HG02623 (cell line): Measurements from ENCODE around the gene TCF15.

ENCODE experiments used
- ATAC-seq: cut with Tn5 transposase; IDR thresholded peaks from one replicate; pipeline ENCODE4 v1.9.1; 2021; ENCODE audit warnings: moderate library complexity; ENCODE audit not compliant: unreplicated experiment

TCF15 gene

DNA sequence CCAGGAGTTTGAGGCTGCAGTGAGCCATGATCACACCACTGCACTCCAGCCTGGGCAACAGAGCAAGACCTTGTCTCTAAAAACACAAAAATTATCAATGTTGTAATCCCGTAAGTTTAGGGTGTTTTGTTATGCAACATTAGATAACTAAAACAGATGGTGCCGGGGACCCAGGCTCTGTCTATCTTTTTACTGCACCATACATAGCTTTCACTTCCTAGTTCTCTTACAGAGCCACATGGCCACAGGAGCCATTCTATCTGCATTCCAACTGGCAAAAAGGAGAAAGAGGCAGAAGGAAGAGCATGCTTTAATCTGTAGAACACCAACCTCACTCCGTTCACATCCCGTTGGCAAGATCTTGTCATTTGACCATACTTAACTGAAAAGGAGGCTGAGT, 5.4 kb upstream of the TCF15 start:
- ATAC-seq: no peak

DNA sequence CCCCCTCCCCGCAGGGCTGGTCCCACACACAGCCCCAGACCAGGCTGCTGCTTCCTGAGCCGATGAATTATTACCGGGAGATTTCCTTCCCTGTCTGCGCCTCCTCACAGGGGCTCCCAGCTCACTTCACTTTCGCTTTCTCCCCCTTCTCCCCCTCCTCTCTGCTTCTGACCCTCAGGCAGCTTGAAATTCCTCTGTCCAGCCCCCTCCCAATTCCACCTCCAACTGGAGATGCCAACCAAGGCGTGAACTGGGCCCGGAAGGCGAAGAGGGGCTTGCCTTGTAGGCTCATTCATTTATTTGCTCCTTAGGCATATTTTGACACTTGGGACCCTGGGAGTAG, 1.7 kb upstream of the TCF15 start:
- ATAC-seq: no peak

GRCh38 chr20:611047-611842, 1.1 kb upstream of the TCF15 start:
- ATAC-seq: no peak

- ATAC-seq: no peak
Measured at GRCh38 chr20:609371-609964, 641 bp downstream of the TCF15 start.

DNA sequence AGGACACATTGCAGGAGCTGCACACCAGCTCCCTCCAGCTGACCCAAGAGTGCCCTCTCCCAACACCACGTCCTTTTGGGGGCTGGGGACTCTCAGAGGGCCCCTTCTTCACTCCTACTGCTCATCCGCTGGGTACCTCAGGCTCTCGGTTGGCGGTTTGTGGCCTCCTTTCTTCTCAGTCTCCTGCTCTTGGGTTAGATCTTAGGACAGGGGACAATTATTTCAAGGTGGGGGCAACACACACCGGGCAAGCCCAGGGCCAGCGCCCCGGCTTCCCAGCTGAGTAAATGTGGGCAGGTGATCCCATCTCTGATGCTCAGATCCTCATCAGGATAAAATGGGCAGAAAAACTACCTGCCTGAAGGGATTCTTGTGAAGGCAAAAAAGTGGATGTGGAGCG, 1.1 kb downstream of the TCF15 start:
- no peak for ATAC-seq

GRCh38 chr20:607476-607875, 2.6 kb downstream of the TCF15 start:
- ATAC-seq: no peak

DNA sequence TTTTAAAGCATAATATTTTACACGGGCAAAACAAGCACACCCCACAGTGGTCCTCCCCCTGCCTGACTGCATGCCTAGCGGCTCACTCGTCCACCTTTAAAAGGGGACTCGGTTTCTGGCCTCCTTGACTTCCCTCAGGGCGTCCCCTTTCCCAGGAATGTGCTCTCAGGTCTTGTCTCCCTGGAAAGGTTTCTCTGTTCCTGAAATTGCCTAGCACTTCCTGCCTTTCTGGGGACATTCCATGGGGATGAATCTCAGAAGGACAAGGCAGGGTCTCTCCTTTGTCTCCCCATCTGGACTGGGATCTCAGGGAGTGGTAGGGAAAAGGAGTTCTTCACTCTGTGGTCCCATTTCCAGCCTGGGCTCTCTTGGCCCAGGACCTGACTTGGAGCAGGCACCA, 4.9 kb downstream of the TCF15 start:
- ATAC-seq: no peak

- ATAC-seq: no peak
Measured at GRCh38 chr20:603116-603640, 6.9 kb downstream of the TCF15 start.

DNA sequence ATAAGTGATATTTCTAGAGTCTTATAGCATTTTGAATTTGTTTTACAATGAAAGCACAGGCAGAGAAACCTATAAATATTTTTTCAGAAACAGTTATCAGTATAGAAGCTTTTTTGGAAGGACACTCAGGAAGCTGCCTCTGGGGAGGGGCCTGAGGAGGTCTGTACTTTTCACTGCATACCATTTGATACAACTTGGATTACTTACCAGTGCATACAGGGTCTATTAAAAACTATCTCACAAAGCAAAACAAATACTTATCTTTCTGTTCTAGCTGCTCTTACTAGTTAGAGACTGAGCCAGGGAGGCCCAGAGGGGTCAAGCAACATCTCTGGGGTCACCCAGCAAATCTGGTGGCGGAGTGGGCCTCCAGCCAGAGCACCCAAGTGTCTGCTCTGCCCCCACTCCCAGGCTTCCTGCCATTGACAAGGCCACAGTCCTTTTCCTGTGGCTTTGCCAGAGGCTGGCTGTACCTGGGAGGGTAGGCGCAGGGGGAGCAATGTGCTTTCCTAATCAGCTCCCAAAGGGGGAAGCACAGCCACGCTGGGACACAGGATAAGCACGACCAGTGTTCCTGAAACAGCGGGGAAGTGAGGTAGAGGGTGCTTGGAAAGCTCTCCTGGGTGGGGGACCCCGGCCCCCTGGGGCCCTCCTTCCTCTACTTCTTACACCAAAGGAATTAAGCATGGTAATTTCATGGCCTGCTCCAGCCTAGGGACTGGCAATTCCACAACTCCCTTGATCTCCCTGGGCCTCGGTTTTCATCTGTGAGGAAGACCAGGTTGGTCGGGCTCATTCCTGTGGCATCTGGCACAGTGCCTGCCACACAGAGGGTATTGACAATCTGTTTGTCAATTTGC, 7.8 kb downstream of the TCF15 start:
- ATAC-seq: no peak

DNA sequence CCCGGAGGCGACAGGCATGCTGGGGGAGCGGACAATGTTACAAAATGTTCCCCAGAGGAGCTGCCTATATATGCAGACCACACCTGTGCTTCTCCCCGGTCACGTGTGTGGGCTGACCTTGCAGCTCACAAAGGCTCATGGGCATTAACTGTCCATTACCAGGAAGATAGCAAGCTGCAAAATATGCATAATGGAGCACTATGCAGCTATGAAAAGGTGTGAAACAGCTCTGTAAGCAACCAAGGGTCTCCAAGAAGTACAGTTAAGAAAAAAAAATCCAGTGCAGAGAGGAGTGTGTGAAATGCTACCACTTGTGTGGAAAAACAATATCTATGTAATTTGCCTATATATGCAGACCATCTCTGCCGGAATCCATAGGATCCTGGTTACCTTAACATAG, 9.4 kb downstream of the TCF15 start:
- ATAC-seq: no peak

- ATAC-seq: no peak
Measured at GRCh38 chr20:600141-600540, 10.0 kb downstream of the TCF15 start.

DNA sequence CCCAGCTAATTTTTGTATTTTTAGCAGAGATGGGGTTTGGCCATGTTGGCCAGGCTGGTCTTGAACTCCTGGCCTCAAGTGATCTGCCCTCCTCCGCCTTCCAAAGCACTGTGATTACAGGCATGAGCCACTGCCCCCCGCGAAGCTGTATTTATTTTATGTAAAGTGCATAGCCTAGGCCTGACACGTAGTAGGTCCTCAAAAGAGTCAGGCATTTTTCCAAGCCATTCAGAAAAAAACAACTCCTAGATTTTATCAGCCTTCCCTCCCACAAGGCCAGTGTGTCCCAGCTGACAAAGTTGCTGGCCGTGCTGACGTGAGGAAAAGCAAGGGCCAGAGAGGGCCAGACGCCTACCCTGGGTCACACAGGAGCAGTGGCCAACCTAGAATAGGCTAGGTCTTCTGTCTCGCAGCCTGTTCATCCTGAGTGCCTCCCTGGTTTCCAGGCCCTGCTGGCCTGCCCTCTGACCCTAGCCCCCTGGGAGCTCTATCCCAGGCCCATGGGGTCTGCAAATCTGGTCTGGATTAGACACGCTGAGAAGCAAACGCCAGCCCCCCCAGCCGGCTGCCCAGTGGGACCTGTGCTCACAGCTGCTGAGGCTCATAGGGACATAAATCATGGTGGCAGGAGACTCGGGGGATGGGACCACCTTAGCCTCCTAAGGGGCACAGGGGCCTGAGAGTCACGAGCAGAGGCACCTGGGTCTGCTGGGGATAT, 11.8 kb downstream of the TCF15 start:
- no peak for ATAC-seq

DNA sequence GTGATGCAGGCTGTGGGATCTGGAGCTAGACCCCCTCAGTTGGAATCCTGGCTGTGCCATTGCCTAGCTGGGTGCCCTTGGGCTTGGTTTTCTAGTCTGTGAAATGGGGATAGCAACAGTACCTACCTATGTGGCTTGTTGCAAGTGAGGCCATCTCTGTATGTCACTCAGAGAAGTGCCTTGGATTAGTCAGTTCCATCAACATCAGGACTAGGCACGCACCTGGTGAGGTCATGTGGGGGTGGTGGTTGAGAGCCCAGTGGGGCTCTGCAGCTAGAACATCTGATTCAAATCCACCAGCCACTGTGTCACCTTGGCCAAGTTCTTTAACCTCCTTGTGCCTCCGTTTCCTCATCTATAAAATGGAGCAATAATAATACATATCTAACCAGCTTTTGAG, 12.5 kb downstream of the TCF15 start:
- no peak for ATAC-seq

DNA sequence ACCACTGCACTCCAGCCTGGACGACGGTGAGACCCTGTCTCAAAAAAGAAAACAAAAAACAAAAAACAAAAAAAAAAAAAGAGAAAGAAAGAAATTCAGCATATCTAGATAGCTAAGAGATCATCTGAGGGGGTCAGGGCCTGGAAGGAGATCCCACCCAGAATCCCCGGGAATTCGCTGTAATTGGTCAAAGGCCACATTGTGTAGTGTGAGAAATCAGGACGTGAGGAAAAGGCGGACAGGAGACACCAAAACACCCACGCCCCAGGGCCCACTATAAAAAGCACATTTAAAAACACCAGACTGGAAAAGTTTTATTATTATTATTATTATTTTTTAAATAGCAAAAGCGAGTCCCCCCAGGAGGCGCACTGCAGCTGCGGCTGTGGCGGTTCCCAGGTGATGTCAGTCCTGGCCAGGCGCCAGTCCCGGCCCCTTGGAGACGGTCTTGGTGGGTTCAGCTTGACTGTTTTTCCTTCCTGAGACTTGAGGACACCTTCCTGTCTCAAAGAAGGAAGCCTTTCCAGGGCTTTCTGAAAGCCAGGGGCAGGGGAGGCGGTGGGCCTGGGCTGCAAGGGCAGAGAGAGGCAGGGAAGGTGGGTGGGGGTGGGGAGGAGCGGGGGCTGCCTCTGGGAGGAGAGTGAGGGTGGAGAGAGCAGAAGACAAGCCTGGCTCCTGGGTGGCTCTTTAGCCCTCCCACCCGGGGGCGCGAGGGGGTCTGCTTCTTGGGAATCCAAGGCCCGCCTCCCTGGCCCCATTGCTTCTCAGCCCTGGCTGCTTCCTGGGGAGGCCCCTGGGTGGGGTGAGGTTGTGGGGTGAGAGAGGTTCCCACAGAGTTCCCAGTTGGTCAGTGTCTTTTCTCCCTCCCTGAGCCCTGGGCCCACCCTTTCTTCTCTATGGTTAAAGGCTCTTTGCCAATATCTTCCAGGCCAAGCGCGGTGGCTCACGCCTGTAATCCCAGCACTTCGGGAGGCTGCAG, 14.5 kb downstream of the TCF15 start:
- no peak for ATAC-seq

DNA sequence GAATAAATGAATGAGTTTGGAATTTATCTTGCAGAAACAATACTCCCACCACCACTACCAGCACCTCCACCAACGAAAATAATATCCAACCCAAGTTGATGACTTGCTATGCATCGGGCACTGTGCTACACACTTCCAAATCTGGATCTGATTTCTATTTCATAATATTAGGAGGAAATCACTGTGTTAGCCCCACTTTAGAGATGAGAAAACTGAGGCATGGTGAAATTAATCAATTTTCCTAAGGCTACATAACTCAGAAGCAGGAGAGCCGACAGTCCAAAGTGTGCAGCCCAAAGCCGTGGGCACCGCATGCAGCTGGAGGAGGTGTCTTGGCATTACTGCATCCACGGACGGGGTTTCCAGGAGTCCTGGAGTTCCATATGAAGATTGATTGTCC, 17.6 kb downstream of the TCF15 start:
- no peak for ATAC-seq

GRCh38 chr20:591941-592340, 18.2 kb downstream of the TCF15 start:
- no peak for ATAC-seq

DNA sequence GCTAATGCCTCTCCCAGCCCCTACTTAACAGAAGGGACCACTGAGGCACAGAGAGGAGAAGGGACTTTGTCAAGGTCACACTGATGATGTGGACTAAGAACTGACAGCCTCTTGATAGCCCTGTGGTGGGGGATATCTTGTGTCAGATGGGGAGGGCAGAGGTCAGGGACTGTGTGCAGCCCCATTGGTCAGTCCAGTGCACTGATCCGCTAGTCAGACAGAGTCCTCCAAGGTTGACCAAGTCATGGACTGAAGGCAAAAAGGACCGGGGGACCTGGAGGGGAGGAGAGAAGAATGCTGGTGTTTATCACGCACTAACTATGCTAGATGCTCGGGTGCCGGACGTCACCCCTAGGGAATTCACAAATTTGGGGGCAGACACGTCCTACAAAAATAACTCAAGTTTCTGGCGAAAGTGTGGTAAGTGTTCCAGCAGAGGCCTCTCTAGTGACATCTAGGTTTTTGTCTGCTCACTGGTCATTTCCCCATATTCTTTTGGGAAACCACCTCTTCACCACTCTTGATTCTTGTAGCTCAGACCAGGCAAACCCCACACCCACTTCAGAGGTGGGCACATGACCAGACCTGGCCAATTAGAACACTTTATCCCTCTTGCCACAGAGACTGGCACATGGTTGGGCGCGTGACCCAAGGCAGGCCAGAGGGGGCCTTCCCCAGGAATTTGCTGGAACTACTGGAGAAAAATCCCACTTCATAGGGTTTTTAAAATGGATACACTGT, 21.0 kb downstream of the TCF15 start:
- no peak for ATAC-seq

DNA sequence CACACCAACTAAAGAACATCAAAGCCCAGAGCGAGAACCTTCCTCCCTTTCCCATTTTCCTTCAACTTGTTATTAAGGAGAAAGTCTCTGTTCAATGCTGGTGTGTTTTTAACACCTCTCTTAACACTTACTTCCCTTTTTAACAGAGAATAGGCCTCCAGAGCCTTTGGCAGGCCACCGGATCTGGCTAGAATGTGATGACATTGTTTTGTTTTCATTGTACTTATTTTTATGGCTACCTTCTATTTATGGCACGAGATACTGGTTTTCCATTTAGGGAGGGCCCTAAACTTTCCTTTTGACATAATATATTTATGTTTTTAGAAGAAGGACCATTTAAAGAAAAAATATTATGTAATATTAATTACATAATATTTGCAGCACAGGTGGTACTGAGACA, 21.6 kb downstream of the TCF15 start:
- no peak for ATAC-seq

- ATAC-seq: no peak
Measured at GRCh38 chr20:584971-585301, 25.2 kb downstream of the TCF15 start.
